NCI-H1048 (cell line): ENCODE results near the gene ZSWIM4.
"Not testable (repeated sequence)": the region's sequence is repeated elsewhere in the genome, so short reads cannot be mapped to it uniquely, and the experiment has no call there.

Experiments used
- DNase-seq: peaks from one replicate; lab custom pipeline; 2025; lab: John Stamatoyannopoulos, UW

ZSWIM4 gene

DNA sequence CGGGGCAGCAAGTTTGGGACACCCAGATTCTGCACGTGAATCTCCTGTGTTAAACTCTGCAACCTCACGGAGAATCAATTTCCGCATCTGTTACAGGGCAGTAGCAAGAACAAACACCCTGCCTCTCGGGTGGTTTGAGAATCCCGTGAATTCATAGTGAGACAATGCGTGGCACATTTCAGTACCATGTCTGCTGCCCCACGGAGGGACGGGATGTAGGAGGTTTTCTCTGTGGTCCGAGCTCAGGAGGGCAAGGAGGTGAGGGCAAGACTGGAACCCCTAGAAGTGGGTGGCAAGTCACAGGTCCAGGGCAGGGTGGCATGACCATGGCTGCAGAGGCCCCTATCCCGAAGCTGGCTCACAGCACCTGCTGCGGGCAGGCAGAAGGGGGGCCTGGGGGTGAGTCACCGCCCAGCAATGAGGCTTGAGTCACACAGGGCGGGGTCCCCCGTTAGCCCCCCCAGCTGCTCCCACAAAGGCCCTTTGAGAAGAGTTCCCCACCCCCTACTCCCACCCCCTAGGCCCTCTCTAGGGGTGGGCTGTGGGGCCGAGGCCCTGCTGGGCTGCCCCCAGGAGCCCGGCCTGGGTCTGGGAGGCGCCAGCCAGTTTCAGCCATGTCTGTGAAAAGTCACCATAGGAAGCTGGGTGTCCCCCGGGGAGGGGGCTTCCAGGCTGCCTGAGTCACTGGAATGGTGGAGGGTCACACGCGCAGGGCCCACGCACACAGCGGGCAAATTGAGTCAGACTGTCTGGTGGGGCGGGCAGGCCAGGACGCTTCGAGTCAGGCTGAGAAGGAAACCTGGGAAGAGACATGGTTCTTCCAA, 55.9 kb downstream of the ZSWIM4 start:
- no peak for DNase-seq

DNA sequence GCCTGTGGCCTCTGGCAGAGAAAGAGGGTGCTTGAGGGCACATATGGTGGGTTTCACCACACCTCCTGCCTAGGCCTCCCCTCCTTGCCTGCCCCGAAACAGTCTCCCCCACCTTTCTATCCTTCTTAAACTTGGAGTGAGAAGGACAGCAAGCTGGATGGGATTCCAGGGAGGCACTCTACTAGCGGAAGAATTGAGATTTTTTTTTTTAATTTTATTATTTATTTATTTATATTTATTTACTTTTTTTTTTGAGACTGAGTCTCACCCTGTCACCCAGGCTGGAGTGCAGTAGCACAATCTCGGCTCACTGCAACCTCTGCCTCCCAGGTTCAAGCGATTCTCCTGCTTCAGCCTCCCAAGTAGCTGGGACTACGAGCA, 56.5 kb downstream of the ZSWIM4 start:
- not testable (repeated sequence) for DNase-seq

DNA sequence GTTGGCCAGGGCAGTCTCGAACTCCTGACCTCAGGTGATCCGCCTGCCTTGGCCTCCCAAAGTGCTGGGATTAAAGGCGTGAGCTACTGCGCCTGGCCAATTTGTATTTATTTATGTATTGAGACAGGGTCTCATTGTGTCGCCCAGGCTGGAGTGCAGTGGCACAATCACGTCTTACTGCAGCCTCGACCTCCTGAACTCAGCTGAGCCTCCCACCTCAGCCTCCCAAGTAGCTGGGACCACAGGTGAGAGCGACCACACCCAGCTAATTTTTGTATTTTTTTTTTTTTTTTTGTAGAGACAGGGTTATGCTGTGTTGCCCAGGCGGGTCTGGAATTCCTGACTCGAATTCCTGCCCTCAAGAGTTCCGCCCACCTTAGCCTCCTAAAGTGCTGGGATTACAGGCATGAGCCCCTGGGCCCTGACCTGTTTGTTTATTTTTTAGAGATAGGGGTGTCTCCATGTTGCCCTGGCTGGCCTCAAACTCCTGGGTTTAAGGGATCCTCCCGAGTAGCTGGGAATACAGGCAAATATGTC, 57.0 kb downstream of the ZSWIM4 start:
- not testable (repeated sequence) for DNase-seq

DNA sequence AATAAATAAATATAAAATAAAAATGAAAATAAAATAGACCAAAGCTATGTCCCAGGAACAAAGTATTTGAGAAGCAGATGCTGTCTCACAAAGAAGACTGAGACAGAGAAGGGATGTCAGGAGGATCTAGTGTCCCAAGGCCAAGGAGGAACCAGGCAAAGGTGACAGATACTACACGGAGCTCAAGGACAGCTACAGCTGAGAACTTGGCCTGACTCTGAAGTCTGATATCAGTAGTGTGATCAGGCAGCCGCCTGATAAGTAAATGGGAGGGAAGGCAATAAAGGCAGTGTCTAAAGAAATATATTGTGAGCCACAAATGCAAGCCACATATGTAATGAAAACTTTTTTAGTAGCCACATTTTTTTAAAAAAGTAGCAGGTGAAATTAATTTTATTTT, 61.3 kb downstream of the ZSWIM4 start:
- DNase-seq, result no peak

DNA sequence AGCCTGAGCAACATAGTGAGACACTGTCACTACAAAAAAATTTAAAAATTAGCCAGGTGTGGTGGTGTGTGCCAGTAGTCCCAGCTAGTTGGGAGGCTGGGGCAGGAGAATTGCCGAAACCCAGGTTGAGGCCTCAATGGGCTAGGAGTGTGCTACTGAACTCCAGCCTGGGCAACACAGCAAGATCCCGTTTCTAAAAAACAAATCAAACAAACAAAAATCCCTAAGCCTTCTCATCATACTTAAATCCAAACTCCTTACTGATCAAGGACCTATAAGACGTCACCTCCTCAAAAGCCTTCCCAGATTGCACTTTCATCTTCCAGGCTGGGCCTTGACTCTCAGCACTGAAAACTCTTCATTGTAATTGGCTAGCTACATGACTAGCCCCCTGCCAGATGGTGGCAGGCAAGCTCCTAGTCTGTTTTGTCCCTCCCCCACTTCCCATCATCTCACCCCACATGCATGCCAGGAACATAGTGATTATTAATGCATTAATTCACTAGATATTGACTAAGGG, 64.2 kb downstream of the ZSWIM4 start:
- DNase-seq, result no peak

DNA sequence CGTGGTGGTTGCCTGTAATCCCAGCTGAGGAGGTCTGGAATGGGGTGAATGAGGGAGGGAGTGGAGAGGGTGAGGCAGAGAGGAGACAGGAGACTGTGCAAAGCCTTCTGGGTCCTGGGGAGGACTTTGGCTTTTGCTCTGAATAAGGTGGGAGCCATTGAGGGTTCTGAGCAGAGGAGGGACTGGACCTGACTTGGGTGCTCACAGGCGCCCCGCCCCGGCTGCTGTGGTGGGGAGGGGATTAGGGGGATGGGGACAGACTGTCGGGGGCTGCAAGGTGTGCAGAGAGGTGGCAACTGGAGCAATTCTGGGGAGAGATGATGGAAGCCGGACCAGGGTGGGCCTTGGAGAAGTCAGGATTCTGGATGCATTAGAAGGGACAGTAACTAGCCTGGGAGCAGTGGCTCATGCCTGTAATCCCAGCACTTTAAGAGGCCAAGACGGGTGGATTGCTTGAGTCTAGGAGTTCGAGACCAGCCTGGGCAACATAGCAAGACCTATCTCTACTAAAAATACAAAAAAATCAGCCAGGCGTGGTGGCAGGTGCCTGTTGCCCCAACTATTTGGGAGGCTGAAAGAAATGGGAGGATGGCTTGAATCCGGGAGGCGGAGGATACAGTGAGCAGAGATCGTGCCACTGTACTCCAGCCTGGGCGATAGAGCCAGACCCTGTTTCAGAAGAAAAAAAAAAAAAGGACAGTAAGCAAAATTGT, 65.6 kb downstream of the ZSWIM4 start:
- DNase-seq, result no peak

DNA sequence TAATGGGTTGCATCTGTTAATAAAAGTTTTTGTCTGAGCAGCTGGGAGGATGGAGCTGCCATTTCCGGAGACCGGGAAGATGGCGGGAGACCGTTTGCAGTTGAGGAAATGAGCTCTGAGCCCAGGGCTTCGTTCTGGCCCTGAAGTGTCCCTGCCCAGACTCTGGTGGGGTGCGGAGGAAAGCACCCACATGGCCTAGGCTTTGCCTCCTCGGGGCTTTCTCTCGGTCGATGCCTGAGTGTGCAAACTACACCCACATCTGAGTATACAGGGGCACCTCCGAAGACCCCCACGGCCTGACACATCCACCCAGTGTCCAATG, 66.1 kb downstream of the ZSWIM4 start:
- DNase-seq, result no peak

DNA sequence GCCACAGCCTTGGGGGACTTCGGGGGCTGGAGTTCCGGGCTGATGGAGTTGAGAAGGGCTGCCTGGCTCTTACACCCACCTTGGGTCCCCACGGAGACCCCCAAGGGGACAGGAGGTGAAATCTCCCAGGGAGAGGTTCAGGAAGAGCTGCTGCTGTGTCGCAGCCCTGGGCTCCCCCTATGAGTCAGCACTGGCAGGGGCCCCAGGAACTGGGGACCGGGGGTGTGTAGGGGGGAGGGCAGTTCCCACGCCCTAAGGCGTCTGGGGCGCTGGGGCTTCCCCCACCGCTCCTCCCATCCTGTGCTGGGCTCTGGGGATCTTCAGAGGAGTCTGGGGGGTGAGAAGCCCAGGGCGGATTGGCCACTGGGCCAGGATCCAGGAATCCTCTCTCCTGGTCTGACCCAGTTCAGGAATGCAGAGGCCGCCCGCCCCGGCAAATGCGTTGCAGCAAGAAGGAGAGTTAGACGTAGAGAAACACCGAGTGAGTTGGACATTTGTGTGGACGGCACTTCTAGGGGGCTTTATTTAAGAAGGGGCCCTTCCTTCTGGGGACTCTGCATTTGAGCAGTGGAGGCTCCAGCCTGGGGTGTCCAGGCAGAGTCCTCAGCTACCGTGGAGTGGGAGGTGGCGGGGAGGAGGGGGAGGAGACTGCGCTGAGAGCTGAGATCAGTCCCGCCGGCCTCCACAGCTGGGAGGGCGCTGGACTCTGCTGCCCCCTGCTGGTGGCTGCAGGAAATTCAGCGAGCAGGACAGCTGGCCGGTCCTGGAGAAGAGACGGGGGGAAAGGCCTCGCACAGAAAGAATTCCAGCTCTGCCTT, 66.7 kb downstream of the ZSWIM4 start:
- no peak for DNase-seq

DNA sequence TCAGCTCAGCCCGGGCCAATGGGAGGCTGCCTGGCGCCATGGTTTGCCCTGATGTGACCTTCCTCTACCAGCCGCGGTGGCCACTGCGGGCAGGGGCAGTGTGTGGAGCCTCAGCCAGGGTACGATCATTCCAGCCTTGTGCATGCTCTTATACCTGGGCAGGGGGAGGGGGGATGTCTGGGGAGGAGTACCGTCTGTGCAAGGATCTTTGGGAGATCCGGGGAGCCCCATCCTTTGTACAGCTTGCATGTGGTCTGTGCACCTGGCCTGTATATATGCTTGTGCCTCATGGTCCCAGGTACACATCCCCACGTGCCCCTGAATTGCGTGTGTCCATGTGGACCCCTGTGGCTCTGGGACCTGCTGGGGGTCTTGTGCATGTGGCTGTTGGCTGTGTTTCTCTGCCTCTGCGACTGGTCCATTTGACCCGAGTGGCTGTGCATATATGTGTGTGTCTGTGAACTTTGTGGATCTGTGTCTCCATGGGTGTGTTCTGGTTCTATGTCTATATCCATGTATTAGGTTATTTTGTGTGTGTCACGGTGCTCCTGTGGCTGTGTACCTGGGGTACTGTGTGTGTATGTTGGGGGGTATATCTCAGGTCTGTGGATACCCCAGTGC, 68.9 kb downstream of the ZSWIM4 start:
- DNase-seq, result no peak

DNA sequence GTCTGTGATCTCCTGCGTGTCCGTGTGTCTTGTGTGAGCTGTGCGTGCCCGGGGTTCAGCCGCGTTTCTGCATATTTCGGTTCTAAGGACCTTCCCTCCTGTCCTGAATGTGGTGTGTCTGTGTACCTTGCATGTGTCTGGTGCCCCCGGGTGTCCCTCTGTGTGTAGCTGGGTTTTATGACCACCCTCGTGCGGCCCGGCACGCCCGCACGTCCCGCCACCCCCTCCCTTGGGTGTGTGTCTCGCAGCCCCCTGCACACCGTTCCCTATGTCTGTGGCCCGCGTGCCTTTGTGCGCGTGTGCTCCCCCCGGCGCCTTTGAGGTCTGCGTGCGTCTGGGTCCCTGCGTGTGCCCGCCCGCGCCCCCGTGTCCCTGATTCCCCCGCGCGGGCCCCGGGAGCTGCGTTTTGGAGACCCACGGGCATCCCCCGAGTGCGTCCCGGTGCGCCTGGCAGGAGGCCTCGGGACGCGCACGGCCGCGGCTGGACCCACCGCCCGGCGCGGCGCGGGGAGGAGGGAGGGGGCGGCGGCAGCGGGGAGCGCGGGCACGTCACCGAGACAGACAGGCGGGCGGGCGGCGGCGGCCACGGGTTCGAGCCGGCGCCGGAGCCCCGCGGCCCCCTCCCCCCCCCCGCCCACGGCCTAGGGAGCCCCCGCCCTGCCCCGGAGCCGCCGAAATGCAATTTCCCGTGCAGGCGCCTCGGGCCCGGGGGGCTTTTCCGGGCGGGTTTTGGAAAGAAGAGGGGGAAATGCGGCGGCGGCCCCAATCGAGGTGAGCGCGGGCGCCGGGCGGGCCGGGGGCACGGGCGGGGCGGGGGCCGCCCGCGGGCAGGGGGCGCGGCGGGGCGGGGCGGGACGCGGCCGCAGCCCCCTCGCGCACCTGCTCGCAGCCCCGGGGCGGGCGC, 69.7 kb downstream of the ZSWIM4 start:
- no peak for DNase-seq

DNA sequence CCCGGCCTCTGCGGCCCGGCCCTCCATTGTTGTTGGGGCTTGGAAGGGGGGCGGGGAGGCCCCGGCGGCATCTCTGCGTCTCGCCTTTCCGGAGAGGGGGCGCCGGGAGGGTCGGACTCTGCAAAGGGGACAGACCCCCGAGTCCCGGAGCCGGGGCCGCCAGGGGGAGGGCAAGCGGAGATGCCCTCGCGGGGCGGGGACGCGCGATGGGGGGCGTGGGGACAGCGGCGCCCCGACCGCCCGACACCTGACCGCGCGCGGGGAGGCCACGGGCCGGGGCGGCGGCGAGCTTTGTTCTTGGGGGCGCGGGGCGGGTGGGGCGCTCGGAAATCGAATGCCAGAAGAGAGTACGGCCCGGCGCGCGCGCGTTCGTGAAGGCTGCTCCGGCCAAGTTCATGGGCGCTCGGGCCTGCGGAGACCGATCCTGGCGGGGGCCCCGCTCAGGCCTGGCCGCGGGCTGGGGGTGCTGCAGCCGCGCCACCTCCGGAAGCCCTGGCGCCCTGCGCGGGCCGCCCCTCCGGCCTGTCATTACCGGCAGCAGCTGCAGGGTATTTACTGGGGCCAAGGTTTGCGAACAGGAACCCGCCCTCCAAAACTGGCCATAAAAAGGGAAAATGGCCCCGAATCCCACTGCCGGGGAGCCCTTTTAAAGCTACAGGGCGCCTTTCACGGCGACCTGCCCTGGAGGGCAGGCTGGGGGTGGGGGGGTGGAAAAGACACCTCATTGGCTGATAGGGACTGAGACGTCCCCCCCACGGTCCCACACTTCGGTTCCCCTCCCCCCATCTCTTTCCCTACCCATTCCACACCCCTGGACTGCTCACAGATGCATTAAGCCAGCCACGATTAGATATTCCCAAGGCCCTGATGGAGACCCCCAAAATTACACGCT, 70.6 kb downstream of the ZSWIM4 start:
- no peak for DNase-seq

DNA sequence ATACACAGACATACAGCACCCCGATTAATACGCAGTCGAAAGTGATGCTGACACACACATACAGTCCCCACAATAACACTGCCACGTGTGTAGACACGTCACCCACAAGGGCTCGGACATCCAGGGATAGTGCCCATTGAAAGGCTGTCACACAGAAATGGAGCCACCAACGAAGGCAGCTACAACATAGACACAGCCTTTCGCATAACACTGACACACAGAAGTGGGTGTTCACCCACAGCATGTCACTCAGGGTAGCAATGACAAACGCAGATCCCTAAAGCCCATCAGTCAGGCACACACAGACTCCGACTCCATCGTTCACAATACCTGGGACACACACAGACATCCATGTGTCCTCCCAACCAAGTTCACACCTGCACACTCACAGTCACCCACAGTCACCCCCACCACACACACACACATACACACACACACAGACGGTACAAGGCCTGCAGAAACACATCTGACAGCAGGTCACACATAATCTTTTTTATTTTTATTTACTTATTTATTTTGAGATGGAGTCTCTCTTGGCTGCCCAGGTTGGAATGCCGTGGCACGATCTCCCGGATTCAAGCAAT, 71.3 kb downstream of the ZSWIM4 start:
- DNase-seq, result no peak

DNA sequence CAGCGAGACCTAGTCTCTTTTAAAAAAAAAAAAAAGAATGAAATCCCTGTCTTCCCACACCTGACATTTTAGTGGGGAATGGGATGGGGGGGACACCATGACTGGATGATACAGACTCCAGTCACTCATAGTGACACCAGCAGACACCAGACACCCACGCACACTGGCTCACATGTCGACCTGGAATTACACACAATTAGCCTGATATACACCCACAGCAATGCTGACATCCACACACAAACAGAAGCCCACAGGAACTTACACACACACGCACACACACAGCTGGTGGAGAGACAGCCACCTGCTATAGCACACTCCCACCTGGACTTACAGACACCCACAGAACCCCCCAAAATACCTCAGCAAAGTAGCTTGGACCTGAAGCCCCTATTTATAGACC, 73.4 kb downstream of the ZSWIM4 start:
- DNase-seq, result no peak

DNA sequence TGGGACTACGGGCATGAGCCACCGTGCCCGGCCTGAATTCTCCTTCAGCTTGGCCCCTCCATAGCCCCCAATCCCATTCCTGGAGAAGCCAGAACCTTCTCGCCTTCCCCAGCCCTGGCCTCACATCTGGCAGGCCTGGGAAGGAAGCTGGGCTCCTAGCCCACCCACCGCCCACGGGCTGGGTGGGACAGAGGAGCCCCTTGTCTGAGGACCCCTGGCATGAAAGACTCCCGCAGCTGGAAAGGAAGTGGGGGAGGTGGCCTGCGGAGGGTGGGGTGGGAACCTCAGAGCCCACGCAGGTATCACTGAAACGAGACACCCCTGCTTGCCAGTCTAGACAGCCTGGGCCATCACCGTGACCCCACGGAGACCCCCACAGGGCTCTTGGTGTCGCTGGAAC, 74.0 kb downstream of the ZSWIM4 start:
- no peak for DNase-seq

DNA sequence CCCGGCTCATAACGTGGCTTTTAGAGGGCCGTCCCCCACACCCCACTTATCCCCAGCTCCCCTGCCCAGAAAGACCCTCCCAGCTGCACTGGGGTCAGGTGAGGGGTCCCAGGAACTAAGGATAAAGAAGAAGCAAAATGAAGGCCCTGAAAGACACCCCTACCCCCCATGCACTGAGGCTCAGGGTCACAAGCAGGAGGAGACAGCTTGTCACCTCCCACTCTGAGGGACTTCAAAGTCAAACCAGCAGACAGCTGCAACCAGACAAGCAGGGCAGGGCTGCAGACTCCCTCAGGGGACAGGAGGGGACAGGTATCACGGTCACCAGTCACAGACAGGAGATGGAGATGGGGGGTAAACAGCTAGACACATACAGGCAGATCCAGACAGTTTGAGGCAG, 75.6 kb downstream of the ZSWIM4 start:
- DNase-seq, result no peak

DNA sequence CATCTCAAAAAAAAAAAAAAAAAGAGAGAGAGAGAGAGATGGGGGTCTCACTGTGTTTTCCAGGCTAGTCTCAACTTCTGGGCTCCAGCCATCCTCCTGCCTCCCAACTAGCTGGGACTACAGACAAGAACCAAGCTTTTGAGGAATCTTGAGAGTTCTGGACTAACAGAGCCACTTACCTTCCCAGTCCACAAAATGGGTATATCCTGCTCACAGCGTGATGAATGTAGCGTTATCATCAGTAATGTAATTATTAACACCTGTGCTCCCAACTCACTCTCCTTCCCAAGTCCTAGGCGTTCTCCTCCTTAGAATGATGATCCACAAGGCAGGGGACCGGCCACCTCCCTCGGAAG, 77.1 kb downstream of the ZSWIM4 start:
- DNase-seq, result no peak

DNA sequence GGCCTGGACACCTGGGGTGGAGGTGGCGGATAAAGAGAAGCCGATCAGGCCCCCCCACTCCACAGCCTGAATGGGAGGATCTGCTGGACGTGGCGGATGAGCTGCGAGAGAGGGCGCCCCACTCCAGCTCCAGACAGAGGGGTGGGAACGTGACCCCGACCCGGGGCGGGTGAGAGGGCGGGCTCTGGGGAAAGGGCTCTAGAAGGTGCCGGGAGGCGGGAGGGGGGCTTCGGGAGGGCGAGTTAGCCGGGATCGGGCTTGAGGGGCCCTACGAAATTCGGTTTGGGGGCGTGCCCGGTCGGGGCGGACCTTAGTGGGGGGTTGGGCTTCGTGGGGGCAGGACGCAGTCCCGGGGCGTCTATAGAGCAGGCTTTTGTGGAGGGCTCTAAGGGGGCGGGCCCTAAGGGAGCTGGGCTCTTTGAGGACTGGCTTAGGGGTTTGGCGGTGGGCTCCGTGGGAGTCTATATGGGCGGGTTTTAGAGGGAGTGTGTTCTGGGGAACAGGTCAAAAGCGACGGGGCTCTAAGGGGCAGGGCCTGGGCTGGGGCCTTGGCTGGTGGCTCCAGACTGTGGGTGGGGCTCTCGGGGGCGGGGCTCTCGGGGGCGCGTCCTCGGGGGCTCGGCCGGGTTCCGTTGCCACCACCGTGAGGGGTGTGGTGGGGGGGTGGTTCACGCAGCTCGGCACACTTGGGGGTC, 77.6 kb downstream of the ZSWIM4 start:
- DNase-seq, result no peak

DNA sequence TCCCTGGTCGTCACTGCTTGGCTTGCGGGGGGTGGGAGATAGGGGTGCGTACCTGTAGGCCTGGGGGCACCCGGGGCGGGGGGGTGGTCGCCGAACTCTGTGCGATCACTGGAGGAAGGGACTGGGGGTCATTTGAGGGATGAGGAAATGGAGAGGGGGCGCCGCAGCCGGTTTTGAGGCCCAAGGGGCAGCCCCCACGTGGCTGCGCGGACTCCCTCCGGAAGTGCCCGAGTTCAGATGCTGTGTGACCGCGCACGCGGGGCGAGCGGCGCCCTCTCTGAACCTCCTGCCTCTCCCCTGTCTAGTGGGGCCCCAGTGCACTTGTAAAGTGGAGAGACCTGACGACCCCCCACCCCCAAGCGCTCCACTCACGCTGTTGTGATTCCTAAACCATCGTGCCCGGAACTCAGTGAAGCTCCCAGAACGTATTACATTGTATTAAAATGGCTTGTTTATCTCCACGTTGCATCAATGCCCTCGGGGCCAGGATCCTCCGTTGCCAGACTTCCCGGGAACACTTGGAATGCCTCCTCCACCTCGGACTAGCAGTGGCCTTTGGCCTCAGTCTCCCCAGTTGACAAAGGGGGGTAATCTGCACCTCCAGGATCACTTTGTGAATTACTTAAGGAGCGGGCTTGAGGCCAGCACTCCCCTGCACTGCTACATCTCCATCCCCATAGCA, 78.7 kb downstream of the ZSWIM4 start:
- no peak for DNase-seq
